Osteoblast (primary cell): Measurements from ENCODE around the gene CDKN1C. TPM values are rescaled to one million over a fixed set of nuclear protein-coding genes. Genes with fewer than 3 reads are reported as not detected.

ENCODE experiments used
- DNase-seq: peaks from one replicate; pipeline ENCODE4 v3.0.0; 2011; ENCODE audit warnings: low spot score, mixed read lengths; ENCODE audit not compliant: insufficient read length; ENCODE audit errors: missing footprints
- H2AFZ ChIP-seq: 2 replicates; pipeline ENCODE4 v1.6.0; 2011; ENCODE audit warnings: mild to moderate bottlenecking, low read length
- H3K27ac ChIP-seq: 2 replicates; pipeline ENCODE4 v1.5.1; 2011; ENCODE audit warnings: mild to moderate bottlenecking, low read depth, low read length, moderate library complexity
- H3K27me3 ChIP-seq: 2 replicates; pipeline ENCODE4 v1.6.0; 2012; ENCODE audit warnings: mild to moderate bottlenecking, control low read depth, inconsistent platforms, low read length, moderate library complexity; ENCODE audit not compliant: insufficient read depth
- H3K36me3 ChIP-seq: 2 replicates; pipeline ENCODE4 v1.5.1; 2011; ENCODE audit warnings: mild to moderate bottlenecking, low read length, control low read depth, moderate library complexity; ENCODE audit not compliant: insufficient read depth
- H3K4me1 ChIP-seq: 2 replicates; pipeline ENCODE4 v1.5.1; 2011; ENCODE audit warnings: mild to moderate bottlenecking, low read length, control low read depth, moderate library complexity; ENCODE audit not compliant: insufficient read depth
- H3K4me2 ChIP-seq: 2 replicates; pipeline ENCODE4 v1.6.0; 2011; ENCODE audit warnings: mild to moderate bottlenecking, low read length; ENCODE audit not compliant: insufficient read depth
- H3K4me3 ChIP-seq: fragments of 200-600 bp; sonication (generic); 3 replicates; pipeline ENCODE4 v1.5.1; 2012; ENCODE audit warnings: mild to moderate bottlenecking, low read length, inconsistent platforms; ENCODE audit not compliant: insufficient read depth
- H3K79me2 ChIP-seq: 2 replicates; pipeline ENCODE4 v1.6.0; 2012; ENCODE audit warnings: mild to moderate bottlenecking, low read length, control low read depth, inconsistent platforms; ENCODE audit not compliant: insufficient read depth
- H3K9me3 ChIP-seq: 2 replicates; pipeline ENCODE4 v1.5.1; 2011; ENCODE audit warnings: low read depth, low read length, control low read depth
- H4K20me1 ChIP-seq: 2 replicates; pipeline ENCODE4 v1.6.0; 2012; ENCODE audit warnings: mild to moderate bottlenecking, low read length, control low read depth; ENCODE audit not compliant: insufficient read depth
- CTCF ChIP-seq: IDR thresholded peaks from 2 replicates; pipeline ENCODE4 v1.5.1; 2011; ENCODE audit warnings: mild to moderate bottlenecking, low read depth, low read length, moderate library complexity; ENCODE audit errors: extremely low read depth
- total RNA-seq: library from RNA; depleted of rRNA; stranded (reverse); fragments of >200 nt; gene quantifications from 2 replicates; pipeline ENCODE4 v1.2.3, GENCODE V29; 2012

Gene CDKN1C
- total RNA-seq, 1 donor, result 10.9 TPM

GRCh38 chr11:2874963-2875362 lies 10.6 kb downstream of the CDKN1C start:
- no peaks in the 10 kb centered on the region for H3K9me3 ChIP-seq
- no peak for TF ChIP-seq CTCF
- no peak overlapping the region for H3K4me3 ChIP-seq
- H3K27ac ChIP-seq, result no peak overlapping the region
- H3K4me2 ChIP-seq, result no peak overlapping the region
- H3K36me3 ChIP-seq, result no peaks in the 10 kb centered on the region
- DNase-seq, result no peak
- H4K20me1 ChIP-seq, result no peaks in the 10 kb centered on the region
- H2AFZ ChIP-seq, result no peak overlapping the region
- H3K27me3 ChIP-seq, result peaks cover 33% of the 10 kb centered on the region
- H3K79me2 ChIP-seq, result no peaks in the 10 kb centered on the region
- H3K4me1 ChIP-seq, result no peaks in the 10 kb centered on the region

GRCh38 chr11:2870969-2871680 lies 14.4 kb downstream of the CDKN1C start:
- no peak overlapping the region for H2AFZ ChIP-seq
- TF ChIP-seq CTCF, result no peak
- no peaks in the 10 kb centered on the region for H3K36me3 ChIP-seq
- no peaks in the 10 kb centered on the region for H3K9me3 ChIP-seq
- H3K27ac ChIP-seq, result no peak overlapping the region
- no peak overlapping the region for H3K4me3 ChIP-seq
- H3K4me1 ChIP-seq, result no peaks in the 10 kb centered on the region
- DNase-seq, result no peak
- peaks cover 39% of the 10 kb centered on the region for H3K27me3 ChIP-seq
- no peak overlapping the region for H3K4me2 ChIP-seq
- no peaks in the 10 kb centered on the region for H4K20me1 ChIP-seq
- no peaks in the 10 kb centered on the region for H3K79me2 ChIP-seq

- no peak for DNase-seq
- Histone ChIP-seq H4K20me1 (no peaks in the 10 kb centered on the region), H3K4me2 (no peak overlapping the region), H3K9me3 (no peaks in the 10 kb centered on the region), H3K36me3 (no peaks in the 10 kb centered on the region), H3K27me3 (peaks cover 39% of the 10 kb centered on the region), H2AFZ (no peak overlapping the region), H3K27ac (no peak overlapping the region), H3K4me1 (no peaks in the 10 kb centered on the region), H3K79me2 (no peaks in the 10 kb centered on the region), H3K4me3 (no peak overlapping the region)
- no peak for TF ChIP-seq CTCF
Measured at GRCh38 chr11:2870460-2870859, 15.1 kb downstream of the CDKN1C start.

GRCh38 chr11:2869561-2870427 lies 15.8 kb downstream of the CDKN1C start:
- no peak for TF ChIP-seq CTCF
- no peak for DNase-seq
- H3K9me3 ChIP-seq, result no peaks in the 10 kb centered on the region
- no peak overlapping the region for H3K4me2 ChIP-seq
- no peaks in the 10 kb centered on the region for H3K79me2 ChIP-seq
- no peaks in the 10 kb centered on the region for H3K4me1 ChIP-seq
- H3K27ac ChIP-seq, result no peak overlapping the region
- H3K36me3 ChIP-seq, result no peaks in the 10 kb centered on the region
- no peaks in the 10 kb centered on the region for H4K20me1 ChIP-seq
- no peak overlapping the region for H3K4me3 ChIP-seq
- no peak overlapping the region for H2AFZ ChIP-seq
- H3K27me3 ChIP-seq, result peaks cover 38% of the 10 kb centered on the region
